DND-41 (cell line): ENCODE measurements around the gene AMER2.

Experiments used
- ATAC-seq: fragments of 200-7000 bp; cut with Tn5 transposase; 3 replicates; pipeline ENCODE4 v1.9.1; 2021; ENCODE audit warnings: low read depth; ENCODE audit not compliant: insufficient read depth
- DNase-seq: peaks from one replicate; pipeline ENCODE4 v3.0.0-alpha.2; 2020
- H2AFZ ChIP-seq: 2 replicates; pipeline ENCODE4 v1.6.0; 2012; ENCODE audit warnings: low read depth, low read length
- H3K27ac ChIP-seq: 2 replicates; pipeline ENCODE4 v1.5.1; 2012; ENCODE audit warnings: low read length, inconsistent platforms
- H3K27me3 ChIP-seq: fragments of 200-600 bp; sonication (generic); 2 replicates; pipeline ENCODE4 v1.6.0; 2012; ENCODE audit warnings: low read length, mild to moderate bottlenecking, inconsistent platforms; ENCODE audit not compliant: insufficient read depth, poor library complexity
- H3K36me3 ChIP-seq: 2 replicates; pipeline ENCODE4 v1.5.1; 2012; ENCODE audit warnings: low read length, inconsistent platforms; ENCODE audit not compliant: insufficient read depth
- H3K4me1 ChIP-seq: 2 replicates; pipeline ENCODE4 v1.5.1; 2012; ENCODE audit warnings: mild to moderate bottlenecking, low read length; ENCODE audit not compliant: insufficient read depth
- H3K4me2 ChIP-seq: 2 replicates; pipeline ENCODE4 v1.6.0; 2012; ENCODE audit warnings: mild to moderate bottlenecking, moderate library complexity, low read length, inconsistent platforms; ENCODE audit not compliant: insufficient read depth
- H3K4me3 ChIP-seq, 2 experiments: fragments of 200-600 bp in 1 of 2; shearing (Covaris generic) in 1 of 2; 2 replicates each; pipeline ENCODE4 v1.5.1; 2012 to 2016; ENCODE audit warnings: inconsistent platforms in 2 of 2, low read length in 2 of 2, mild to moderate bottlenecking in 2 of 2, low read depth in 1 of 2, moderate library complexity in 1 of 2
- H3K79me2 ChIP-seq: 2 replicates; pipeline ENCODE4 v1.6.0; 2012; ENCODE audit warnings: low read length, inconsistent platforms; ENCODE audit not compliant: insufficient read depth
- H3K9ac ChIP-seq: 2 replicates; pipeline ENCODE4 v1.6.0; 2012; ENCODE audit warnings: low read depth, mild to moderate bottlenecking, inconsistent platforms, low read length, moderate library complexity
- H3K9me3 ChIP-seq: 2 replicates; pipeline ENCODE4 v1.5.1; 2012; ENCODE audit warnings: low read length, moderate library complexity, mild to moderate bottlenecking, inconsistent platforms; ENCODE audit not compliant: insufficient read depth, severe bottlenecking
- H4K20me1 ChIP-seq: 2 replicates; pipeline ENCODE4 v1.6.0; 2012; ENCODE audit warnings: low read length; ENCODE audit not compliant: insufficient read depth
- EZH2 ChIP-seq: IDR thresholded peaks from 3 replicates; pipeline ENCODE4 v1.6.1; 2012; ENCODE audit warnings: borderline replicate concordance, low read depth, mild to moderate bottlenecking, moderate library complexity, low read length, inconsistent platforms; ENCODE audit not compliant: severe bottlenecking
- TF ChIP-seq, protein P1 (sequence below): IDR thresholded peaks from 2 replicates; pipeline ENCODE4 v1.5.1; 2012; ENCODE audit warnings: borderline replicate concordance, low read length, moderate library complexity, mild to moderate bottlenecking; ENCODE audit not compliant: poor library complexity, severe bottlenecking; ENCODE audit errors: extremely low read depth

AMER2 gene

DNA sequence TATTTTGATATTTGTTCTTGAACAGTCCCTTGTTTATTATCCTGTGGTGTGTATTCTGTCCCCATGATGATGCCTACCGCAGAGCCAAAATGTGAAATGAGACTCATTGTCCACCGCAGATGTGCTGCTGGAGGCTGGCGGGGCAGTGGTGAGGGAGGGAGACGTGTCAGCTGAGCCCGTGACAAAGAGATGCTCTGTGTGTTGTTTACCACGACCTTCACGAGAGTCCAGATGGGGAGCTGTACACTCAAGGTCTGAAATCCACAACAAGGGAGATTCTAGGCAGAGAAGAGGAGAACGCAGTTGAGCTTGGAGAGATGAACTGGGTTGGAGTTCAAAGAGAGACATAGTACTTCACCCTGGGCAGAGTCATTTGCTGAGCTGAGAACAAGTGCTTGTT is 20.8 kb upstream of the AMER2 start:
- Histone ChIP-seq H3K9me3 (no peaks in the 10 kb centered on the region), H3K4me2 (no peak overlapping the region), H3K27ac (no peak overlapping the region), H4K20me1 (no peaks in the 10 kb centered on the region), H2AFZ (no peak overlapping the region), H3K4me3 (no peak overlapping the region), H3K27me3 (peaks cover 25% of the 10 kb centered on the region), H3K4me1 (no peaks in the 10 kb centered on the region), H3K36me3 (no peaks in the 10 kb centered on the region), H3K79me2 (no peaks in the 10 kb centered on the region), H3K9ac (no peak overlapping the region)
- DNase-seq: no peak
- no peak for ATAC-seq
- TF ChIP-seq, protein P1, sequence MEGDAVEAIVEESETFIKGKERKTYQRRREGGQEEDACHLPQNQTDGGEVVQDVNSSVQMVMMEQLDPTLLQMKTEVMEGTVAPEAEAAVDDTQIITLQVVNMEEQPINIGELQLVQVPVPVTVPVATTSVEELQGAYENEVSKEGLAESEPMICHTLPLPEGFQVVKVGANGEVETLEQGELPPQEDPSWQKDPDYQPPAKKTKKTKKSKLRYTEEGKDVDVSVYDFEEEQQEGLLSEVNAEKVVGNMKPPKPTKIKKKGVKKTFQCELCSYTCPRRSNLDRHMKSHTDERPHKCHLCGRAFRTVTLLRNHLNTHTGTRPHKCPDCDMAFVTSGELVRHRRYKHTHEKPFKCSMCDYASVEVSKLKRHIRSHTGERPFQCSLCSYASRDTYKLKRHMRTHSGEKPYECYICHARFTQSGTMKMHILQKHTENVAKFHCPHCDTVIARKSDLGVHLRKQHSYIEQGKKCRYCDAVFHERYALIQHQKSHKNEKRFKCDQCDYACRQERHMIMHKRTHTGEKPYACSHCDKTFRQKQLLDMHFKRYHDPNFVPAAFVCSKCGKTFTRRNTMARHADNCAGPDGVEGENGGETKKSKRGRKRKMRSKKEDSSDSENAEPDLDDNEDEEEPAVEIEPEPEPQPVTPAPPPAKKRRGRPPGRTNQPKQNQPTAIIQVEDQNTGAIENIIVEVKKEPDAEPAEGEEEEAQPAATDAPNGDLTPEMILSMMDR: no peak
- no peak for TF ChIP-seq EZH2

DNA sequence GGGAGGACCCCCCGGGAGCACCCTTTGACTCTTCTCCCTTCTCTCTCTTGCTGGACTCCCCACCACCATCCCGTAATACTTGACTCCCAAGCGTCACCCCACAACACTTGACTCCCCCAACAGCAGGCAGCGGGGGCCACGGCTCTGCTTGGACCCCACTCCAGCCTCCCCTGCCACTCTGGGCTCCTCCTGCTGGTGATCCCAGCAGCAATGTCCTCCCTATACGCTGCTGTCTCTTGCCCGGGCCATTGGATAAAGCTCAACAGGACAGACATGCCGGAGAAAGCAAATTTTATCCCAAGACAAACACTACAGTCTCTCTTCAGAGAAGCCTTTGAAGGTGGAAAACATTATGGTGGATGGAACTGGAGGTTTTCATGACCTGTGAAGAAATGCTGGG is 20.4 kb upstream of the AMER2 start:
- no peak overlapping the region for H3K4me2 ChIP-seq
- no peak overlapping the region for H3K27ac ChIP-seq
- no peaks in the 10 kb centered on the region for H4K20me1 ChIP-seq
- no peaks in the 10 kb centered on the region for H3K4me1 ChIP-seq
- no peak for TF ChIP-seq EZH2
- TF ChIP-seq, protein P1: no peak
- H3K27me3 ChIP-seq: peaks cover 26% of the 10 kb centered on the region
- no peak for DNase-seq
- no peaks in the 10 kb centered on the region for H3K36me3 ChIP-seq
- no peak overlapping the region for H2AFZ ChIP-seq
- H3K4me3 ChIP-seq: no peak overlapping the region
- no peak for ATAC-seq
- H3K79me2 ChIP-seq: no peaks in the 10 kb centered on the region
- H3K9me3 ChIP-seq: no peaks in the 10 kb centered on the region
- H3K9ac ChIP-seq: no peak overlapping the region

DNA sequence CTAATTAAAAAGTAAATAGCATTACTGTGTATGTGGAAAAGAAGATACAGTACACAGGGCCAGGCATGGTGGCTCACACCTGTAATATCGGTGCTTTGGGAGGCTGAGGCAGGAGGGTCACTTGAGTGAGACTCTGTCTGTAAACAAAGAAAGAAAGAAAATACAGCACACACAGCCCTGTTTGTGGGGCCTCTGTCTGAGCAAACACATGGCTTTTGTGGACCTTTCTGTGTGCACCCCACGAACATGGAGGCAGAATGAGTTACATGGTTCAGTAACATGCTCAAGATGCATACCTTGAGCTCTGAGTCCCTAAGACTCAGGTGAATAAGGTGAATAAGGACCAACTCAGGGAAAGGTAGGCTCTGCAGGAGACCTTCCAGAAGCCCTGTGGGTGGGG is 20.0 kb upstream of the AMER2 start:
- no peak for DNase-seq
- no peak overlapping the region for H3K27ac ChIP-seq
- H3K9ac ChIP-seq: no peak overlapping the region
- H2AFZ ChIP-seq: no peak overlapping the region
- peaks cover 24% of the 10 kb centered on the region for H3K27me3 ChIP-seq
- TF ChIP-seq EZH2: no peak
- TF ChIP-seq, protein P1: no peak
- no peaks in the 10 kb centered on the region for H3K79me2 ChIP-seq
- H3K4me2 ChIP-seq: no peak overlapping the region
- no peak overlapping the region for H3K4me3 ChIP-seq
- H4K20me1 ChIP-seq: no peaks in the 10 kb centered on the region
- no peaks in the 10 kb centered on the region for H3K36me3 ChIP-seq
- no peak for ATAC-seq
- no peaks in the 10 kb centered on the region for H3K4me1 ChIP-seq
- H3K9me3 ChIP-seq: no peaks in the 10 kb centered on the region

DNA sequence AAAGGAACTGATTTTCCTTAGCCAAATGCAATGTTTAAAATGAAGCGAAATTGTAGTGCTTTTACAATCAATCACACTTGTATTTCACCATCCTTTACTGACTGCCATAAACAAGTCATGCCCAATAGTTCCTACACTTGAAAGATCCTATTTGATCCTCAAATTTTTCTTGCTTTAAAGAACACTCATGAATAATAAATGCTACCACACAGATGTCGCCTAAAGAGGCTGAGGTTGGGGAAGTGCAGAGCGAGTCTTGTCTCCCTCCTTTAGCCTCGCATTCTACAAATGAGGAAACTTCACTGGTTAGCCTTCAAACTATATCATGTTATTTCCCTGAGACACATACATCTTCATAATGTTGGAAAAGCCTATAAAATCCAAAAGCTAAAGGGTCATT is 18.7 kb upstream of the AMER2 start:
- no peak overlapping the region for H2AFZ ChIP-seq

More for the DNA sequence above, 18.7 kb upstream of the AMER2 start:
- H4K20me1 ChIP-seq: no peaks in the 10 kb centered on the region
- peaks cover 23% of the 10 kb centered on the region for H3K27me3 ChIP-seq
- no peak for TF ChIP-seq EZH2
- TF ChIP-seq, protein P1: no peak
- no peaks in the 10 kb centered on the region for H3K79me2 ChIP-seq
- H3K36me3 ChIP-seq: no peaks in the 10 kb centered on the region
- H3K4me1 ChIP-seq: no peaks in the 10 kb centered on the region
- no peak for ATAC-seq
- H3K27ac ChIP-seq: no peak overlapping the region
- H3K9me3 ChIP-seq: no peaks in the 10 kb centered on the region
- no peak overlapping the region for H3K4me2 ChIP-seq
- no peak overlapping the region for H3K9ac ChIP-seq
- no peak overlapping the region for H3K4me3 ChIP-seq
- no peak for DNase-seq
